GM12891 (cell line): ENCODE measurements around the gene CSNK2A2.

Source experiments
- POLR2AphosphoS5 ChIP-seq: IDR thresholded peaks from 2 replicates; pipeline ENCODE4 v1.6.1; 2011; ENCODE audit warnings: low read depth, low read length, control low read depth
- TAF1 ChIP-seq: IDR thresholded peaks from 2 replicates; pipeline ENCODE4 v1.6.1; 2011; ENCODE audit warnings: low read depth, low read length, control low read depth

DNA sequence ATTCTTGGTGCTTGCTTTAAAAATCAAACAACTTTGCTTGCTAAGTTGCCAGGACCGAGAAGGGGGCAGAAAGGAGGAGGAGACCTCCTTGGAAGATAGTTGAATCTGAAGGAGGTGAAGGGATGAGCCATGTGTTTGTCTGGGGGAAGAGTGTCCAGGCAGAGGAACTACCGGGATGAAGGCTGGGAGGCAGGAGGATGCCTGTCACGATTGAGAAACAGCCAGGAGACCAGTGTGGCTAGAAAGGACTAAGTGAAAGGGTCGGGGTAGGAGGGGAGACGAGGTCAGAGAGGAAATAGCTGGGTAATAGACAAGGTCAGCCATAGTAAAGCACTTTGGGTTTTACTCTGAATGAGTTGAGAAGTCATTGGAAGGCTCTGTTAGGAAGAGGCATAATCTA is 38.9 kb upstream of the CSNK2A2 start:
- TF ChIP-seq POLR2AphosphoS5 (no peak), TAF1 (no peak)
